MCF 10A (cell line): ENCODE data around the gene ZNF620. TPM values are rescaled to one million over a fixed set of nuclear protein-coding genes. Genes with fewer than 3 reads are reported as not detected.
"Not testable (repeated sequence)": the region's sequence is repeated elsewhere in the genome, so short reads cannot be mapped to it uniquely, and the experiment has no call there.

Source experiments
- BruUV-seq: library from RNA; stranded (reverse); fragments of 400-500 nt; replicated peaks from 2 replicates; lab custom pipeline; 2021; lab: Mats Ljungman, UMichigan
- CTCF ChIA-PET: fragments of 300-600 bp; sonication (Branson Sonifier 250); formaldehyde crosslinking; extraction: SDS; loops from one replicate; lab custom pipeline; 2021; ENCODE audit warnings: antibody characterized with exemption, inconsistent platforms; lab: Yijun Ruan, JAX
- POLR2A ChIA-PET: fragments of 300-600, 350-650 bp; sonication (Branson Sonifier 250); formaldehyde crosslinking; extraction: SDS; loops from one replicate; lab custom pipeline; 2020; ENCODE audit warnings: antibody characterized with exemption, inconsistent platforms; lab: Yijun Ruan, JAX
- DNase-seq: peaks from one replicate; pipeline ENCODE4 v3.0.0-alpha.2; 2018; ENCODE audit not compliant: unreplicated experiment
- H3K27ac Mint-ChIP-seq: one replicate; pipeline ENCODE4 v1.8.0; 2022; ENCODE audit warnings: mild to moderate bottlenecking, low read depth, mixed read lengths; ENCODE audit not compliant: unreplicated experiment
- H3K27me3 Mint-ChIP-seq: one replicate; pipeline ENCODE4 v1.8.0; 2022; ENCODE audit warnings: mixed read lengths; ENCODE audit not compliant: insufficient read depth, unreplicated experiment
- H3K36me3 Mint-ChIP-seq: one replicate; pipeline ENCODE4 v1.8.0; 2022; ENCODE audit warnings: mild to moderate bottlenecking, moderate library complexity, mixed read lengths; ENCODE audit not compliant: insufficient read depth, unreplicated experiment
- H3K4me1 Mint-ChIP-seq: one replicate; pipeline ENCODE4 v1.8.0; 2022; ENCODE audit warnings: mixed read lengths; ENCODE audit not compliant: insufficient read depth, unreplicated experiment
- H3K4me3 Mint-ChIP-seq: one replicate; pipeline ENCODE4 v1.8.0; 2022; ENCODE audit warnings: mild to moderate bottlenecking, moderate library complexity, mixed read lengths; ENCODE audit not compliant: unreplicated experiment
- H3K9me3 Mint-ChIP-seq: one replicate; pipeline ENCODE4 v1.8.0; 2022; ENCODE audit warnings: mixed read lengths; ENCODE audit not compliant: unreplicated experiment
- intact Hi-C: fragments of 100-400 bp; cut with micrococcal nuclease; formaldehyde crosslinking; loops from 2 replicates; pipeline ENCODE4 v1.14.1; 2022
- total RNA-seq: library from RNA; stranded (reverse); gene quantifications from 2 replicates; pipeline ENCODE4 v1.2.3, GENCODE V29; 2022
- TF ChIP-seq, protein P1 (sequence below): fragments of 200-600 bp; IDR thresholded peaks from one replicate; pipeline ENCODE4 v1.8.0; 2022; ENCODE audit warnings: antibody characterized with exemption, mild to moderate bottlenecking; ENCODE audit not compliant: unreplicated experiment

ZNF620 gene
- total RNA-seq, 1 experiment from 2014 or later = 2.8 TPM

DNA sequence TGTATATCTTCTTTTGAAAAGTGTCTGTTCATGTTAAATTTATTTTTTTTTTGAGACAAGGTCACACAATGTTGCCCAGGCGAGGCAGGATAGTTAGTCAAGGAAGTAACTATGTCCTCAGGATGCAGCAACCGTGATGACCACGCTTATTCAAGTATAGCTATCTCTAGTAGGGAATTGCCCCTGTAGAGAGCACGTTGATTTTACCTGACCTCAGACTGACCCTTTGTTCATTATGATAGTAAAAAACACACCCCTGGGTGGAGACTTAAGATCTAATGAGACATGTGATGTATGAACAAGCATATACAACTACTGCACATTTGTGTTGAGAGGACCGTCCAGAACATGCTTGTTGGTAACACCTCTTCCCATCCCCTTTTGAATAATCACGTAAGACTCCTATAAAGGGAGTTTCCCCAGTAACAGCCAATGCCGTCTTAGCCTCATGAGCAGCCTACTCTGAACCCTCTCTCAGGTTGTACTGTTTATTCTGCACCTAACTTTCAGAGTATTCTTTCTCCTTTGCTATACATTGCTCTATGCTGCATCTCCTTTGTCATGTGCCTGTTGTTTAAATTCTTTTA, 51.8 kb downstream of the ZNF620 start:
- no peak overlapping the region for H3K4me3 Mint-ChIP-seq
- BruUV-seq = no TSS peak
- no peaks in the 10 kb centered on the region for H3K27me3 Mint-ChIP-seq
- intact Hi-C loops = no loop called here
- H3K36me3 Mint-ChIP-seq = no peaks in the 10 kb centered on the region
- H3K4me1 Mint-ChIP-seq = no peaks in the 10 kb centered on the region
- ChIA-PET POLR2A (no interaction called here), CTCF (interaction anchor here (0.6 to 0.7 kb wide), 2 partner anchors 177 to 231 kb away, joined by 3 read pairs; no protein-coding TSS in a partner anchor)
- no peak for DNase-seq
- TF ChIP-seq, protein P1, sequence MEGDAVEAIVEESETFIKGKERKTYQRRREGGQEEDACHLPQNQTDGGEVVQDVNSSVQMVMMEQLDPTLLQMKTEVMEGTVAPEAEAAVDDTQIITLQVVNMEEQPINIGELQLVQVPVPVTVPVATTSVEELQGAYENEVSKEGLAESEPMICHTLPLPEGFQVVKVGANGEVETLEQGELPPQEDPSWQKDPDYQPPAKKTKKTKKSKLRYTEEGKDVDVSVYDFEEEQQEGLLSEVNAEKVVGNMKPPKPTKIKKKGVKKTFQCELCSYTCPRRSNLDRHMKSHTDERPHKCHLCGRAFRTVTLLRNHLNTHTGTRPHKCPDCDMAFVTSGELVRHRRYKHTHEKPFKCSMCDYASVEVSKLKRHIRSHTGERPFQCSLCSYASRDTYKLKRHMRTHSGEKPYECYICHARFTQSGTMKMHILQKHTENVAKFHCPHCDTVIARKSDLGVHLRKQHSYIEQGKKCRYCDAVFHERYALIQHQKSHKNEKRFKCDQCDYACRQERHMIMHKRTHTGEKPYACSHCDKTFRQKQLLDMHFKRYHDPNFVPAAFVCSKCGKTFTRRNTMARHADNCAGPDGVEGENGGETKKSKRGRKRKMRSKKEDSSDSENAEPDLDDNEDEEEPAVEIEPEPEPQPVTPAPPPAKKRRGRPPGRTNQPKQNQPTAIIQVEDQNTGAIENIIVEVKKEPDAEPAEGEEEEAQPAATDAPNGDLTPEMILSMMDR = no peak
- H3K9me3 Mint-ChIP-seq = no peaks in the 10 kb centered on the region
- no peak overlapping the region for H3K27ac Mint-ChIP-seq

DNA sequence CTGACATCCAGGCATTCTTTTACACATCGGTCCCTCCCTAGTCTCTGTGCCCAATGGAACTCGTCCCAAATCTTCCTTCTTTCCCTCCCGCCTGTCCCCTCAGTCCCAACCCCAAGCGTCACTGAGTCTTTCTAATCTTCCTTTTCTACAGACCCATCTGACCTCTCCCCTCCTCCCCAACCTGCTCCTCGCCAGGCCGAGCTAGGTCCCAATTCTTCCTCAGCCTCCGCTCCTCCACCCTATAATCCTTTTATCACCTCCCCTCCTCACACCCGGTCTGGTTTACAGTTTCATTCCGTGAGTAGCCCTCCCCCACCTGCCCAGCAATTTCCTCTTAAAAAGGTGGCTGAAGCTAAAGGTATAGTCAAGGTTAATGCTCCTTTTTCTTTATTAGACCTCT, 56.6 kb downstream of the ZNF620 start:
- DNase-seq, H3K27ac Mint-ChIP-seq, H3K4me3 Mint-ChIP-seq, BruUV-seq, H3K27me3 Mint-ChIP-seq, H3K4me1 Mint-ChIP-seq, H3K9me3 Mint-ChIP-seq, CTCF ChIA-PET, POLR2A ChIA-PET, H3K36me3 Mint-ChIP-seq, intact Hi-C loops: not testable (repeated sequence)

DNA sequence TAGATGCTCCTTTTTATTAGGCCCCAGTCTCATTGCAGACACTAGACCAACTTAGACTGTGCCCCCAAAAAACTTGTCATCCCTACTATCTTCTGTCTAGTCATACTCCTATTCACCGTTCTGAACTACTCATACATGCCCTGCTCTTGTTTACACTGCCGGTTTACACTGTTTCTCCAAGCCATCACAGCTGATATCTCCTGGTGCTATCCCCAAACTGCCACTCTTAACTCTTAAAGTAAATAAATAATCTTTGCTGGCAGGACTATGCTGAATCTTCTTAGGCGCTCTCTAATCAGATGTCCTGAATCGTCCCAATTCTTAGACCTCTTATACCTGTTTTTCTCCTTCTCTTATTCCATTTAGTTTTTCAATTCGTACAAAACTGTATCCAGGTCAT, 59.8 kb downstream of the ZNF620 start:
- H3K36me3 Mint-ChIP-seq, H3K27ac Mint-ChIP-seq, POLR2A ChIA-PET, DNase-seq, BruUV-seq, CTCF ChIA-PET, H3K9me3 Mint-ChIP-seq, H3K4me1 Mint-ChIP-seq, intact Hi-C loops, H3K27me3 Mint-ChIP-seq, H3K4me3 Mint-ChIP-seq: not testable (repeated sequence)

DNA sequence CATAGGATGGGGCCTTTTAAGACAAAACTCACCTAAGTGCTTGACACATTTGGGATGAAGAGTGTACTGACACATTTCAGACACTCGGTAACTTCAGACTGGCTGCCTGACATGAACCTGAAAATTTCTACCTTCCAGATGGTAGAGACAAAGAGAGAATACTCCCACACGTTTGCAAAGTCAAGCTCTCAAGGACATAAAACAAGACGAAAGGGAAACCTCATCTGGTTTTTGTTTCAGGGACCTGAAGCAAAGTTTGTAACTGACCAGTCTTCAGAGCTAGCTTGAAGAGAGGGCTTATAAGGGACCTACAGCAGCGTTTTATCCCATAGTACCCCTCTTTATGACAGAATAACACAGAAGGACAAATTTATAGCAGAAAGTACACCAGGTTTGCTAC, 60.9 kb downstream of the ZNF620 start:
- intact Hi-C loops = no loop called here
- ChIA-PET CTCF (no interaction called here), POLR2A (no interaction called here)
- H3K9me3 Mint-ChIP-seq = no peaks in the 10 kb centered on the region
- H3K4me1 Mint-ChIP-seq = no peaks in the 10 kb centered on the region
- H3K4me3 Mint-ChIP-seq = no peak overlapping the region
- no TSS peak for BruUV-seq
- TF ChIP-seq, protein P1 = no peak
- no peak overlapping the region for H3K27ac Mint-ChIP-seq
- peaks cover 9% of the 10 kb centered on the region for H3K36me3 Mint-ChIP-seq
- no peaks in the 10 kb centered on the region for H3K27me3 Mint-ChIP-seq
- no peak for DNase-seq

Other genes starting within 250 kb of the ZNF620 start
- gene EIF1B, start 196.3 kb upstream of the ZNF620 start, total RNA-seq = 69.3 and 87.2 TPM in 2 replicates
- gene ENTPD3, start 118.9 kb upstream of the ZNF620 start, total RNA-seq = 0.25 and 0.28 TPM in 2 replicates
- gene RPL14, start 48.7 kb upstream of the ZNF620 start, total RNA-seq = 3,024 and 3,432 TPM in 2 replicates
- 8.3 and 8.7 TPM in 2 replicates for gene ZNF619, start 28.9 kb upstream of the ZNF620 start, total RNA-seq
- 39.6 and 44.5 TPM in 2 replicates for gene ZNF621, start 18.9 kb downstream of the ZNF620 start, total RNA-seq